Muscle layer of duodenum (tissue), 2 donors: Measurements from ENCODE around the gene PBRM1.
"Not testable (repeated sequence)": the region's sequence is repeated elsewhere in the genome, so short reads cannot be mapped to it uniquely, and the experiment has no call there.

Experiments used
- H3K27ac ChIP-seq: one replicate; pipeline ENCODE4 v1.7.0; 2013; ENCODE audit warnings: mild to moderate bottlenecking, low read length
- H3K27me3 ChIP-seq: one replicate; pipeline ENCODE4 v1.7.0; 2013; ENCODE audit warnings: low read depth, mild to moderate bottlenecking, control low read depth, low read length
- H3K36me3 ChIP-seq, 2 donors: one replicate each; pipeline ENCODE4 v1.7.0; 2013; ENCODE audit warnings: low read length in 2 of 2, control low read depth in 1 of 2, mild to moderate bottlenecking in 1 of 2; ENCODE audit not compliant: insufficient read depth in 2 of 2, control insufficient read depth in 1 of 2
- H3K4me1 ChIP-seq, 2 donors: one replicate each; pipeline ENCODE4 v1.7.0; 2013; ENCODE audit warnings: low read length in 2 of 2, mild to moderate bottlenecking in 2 of 2, control low read depth in 1 of 2, moderate library complexity in 1 of 2; ENCODE audit not compliant: insufficient read depth in 2 of 2, control insufficient read depth in 1 of 2
- H3K4me3 ChIP-seq, 2 donors: one replicate each; pipeline ENCODE4 v1.7.0; 2013; ENCODE audit warnings: low read length in 2 of 2, low read depth in 1 of 2, mild to moderate bottlenecking in 1 of 2
- H3K9me3 ChIP-seq, 2 donors: one replicate each; pipeline ENCODE4 v1.7.0; 2013; ENCODE audit warnings: low read length in 2 of 2, control low read depth in 1 of 2, mild to moderate bottlenecking in 1 of 2; ENCODE audit not compliant: control insufficient read depth in 1 of 2
- donor health status: healthy.

Gene PBRM1

DNA sequence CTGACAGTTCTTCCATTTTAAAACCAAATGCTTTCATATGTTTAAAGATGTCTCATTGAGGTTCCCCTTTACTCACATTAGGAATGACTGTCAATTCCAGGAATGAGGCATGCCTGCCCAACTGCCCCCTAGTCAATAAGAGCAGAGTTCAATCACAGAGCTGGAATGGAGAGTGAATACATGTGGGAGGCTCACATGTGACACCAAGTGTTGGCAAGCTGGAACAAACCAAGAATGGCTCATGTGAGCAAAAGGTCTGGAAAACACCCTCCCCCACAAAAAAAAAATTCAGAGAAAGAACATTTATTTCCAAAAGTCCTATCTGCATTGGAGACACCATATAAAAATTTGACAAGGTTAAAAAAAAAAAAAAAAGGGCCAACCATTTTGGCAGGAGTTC is 3.7 kb downstream of the PBRM1 start:
- peaks cover 4 to 23% of the 10 kb centered on the region in 2 donors for H3K4me1 ChIP-seq
- H3K4me3 ChIP-seq: no peak overlapping the region
- H3K27ac ChIP-seq: peak overlapping the region; percentile 40
- H3K9me3 ChIP-seq: no peaks in the 10 kb centered on the region
- H3K36me3 ChIP-seq: peaks cover 27 to 30% of the 10 kb centered on the region in 2 donors
- H3K27me3 ChIP-seq: no peaks in the 10 kb centered on the region

DNA sequence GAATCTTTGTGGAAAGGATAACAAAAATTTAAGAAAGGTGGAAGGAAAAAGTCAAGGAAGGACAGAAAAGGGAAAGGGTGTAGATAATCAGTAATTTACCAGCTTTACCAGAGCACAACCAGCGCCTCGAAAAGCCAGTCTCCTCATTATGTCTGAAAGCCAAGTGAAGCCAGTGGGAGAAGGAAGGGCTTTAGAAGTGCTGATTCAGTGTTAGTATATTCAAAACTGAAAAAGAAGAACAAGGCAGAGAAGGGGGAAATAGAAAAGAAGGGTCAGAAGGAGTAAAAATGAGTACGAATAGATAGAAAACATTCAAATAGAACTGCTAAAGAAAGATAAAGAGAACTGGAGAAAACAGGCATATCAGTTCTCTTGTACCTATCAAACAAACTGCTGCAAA is 4.1 kb downstream of the PBRM1 start:
- peak overlapping the region; percentile 40 for H3K27ac ChIP-seq
- H3K27me3 ChIP-seq: no peaks in the 10 kb centered on the region
- H3K9me3 ChIP-seq: no peaks in the 10 kb centered on the region
- H3K36me3 ChIP-seq: peaks cover 27 to 35% of the 10 kb centered on the region in 2 donors
- H3K4me3 ChIP-seq: no peak overlapping the region
- H3K4me1 ChIP-seq: peaks cover 4 to 19% of the 10 kb centered on the region in 2 donors

DNA sequence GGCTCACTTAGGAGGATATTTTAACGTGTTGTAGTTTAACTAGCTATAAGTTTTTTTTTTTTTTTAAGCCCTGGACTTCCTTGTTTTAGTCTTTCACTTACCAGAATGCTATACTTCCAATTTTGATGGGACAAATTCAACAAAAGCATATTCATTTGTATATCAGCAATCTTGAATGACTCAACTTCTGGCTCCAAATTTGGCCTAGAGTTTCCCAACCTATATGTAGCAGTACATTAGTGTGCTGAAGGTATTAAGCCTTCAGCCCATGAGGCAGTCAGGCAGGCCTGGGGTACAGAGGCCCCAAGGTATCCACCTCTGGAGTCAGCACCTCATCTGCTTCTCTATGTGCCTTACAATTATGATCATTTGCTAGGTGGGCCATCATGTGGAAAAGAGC is 5.9 kb downstream of the PBRM1 start:
- peaks cover 4 to 16% of the 10 kb centered on the region in 2 donors for H3K4me1 ChIP-seq
- H3K27ac ChIP-seq: peak overlapping the region; percentile 22
- no peaks in the 10 kb centered on the region for H3K27me3 ChIP-seq
- peaks cover 31 to 39% of the 10 kb centered on the region in 2 donors for H3K36me3 ChIP-seq
- no peaks in the 10 kb centered on the region for H3K9me3 ChIP-seq
- no peak overlapping the region for H3K4me3 ChIP-seq

DNA sequence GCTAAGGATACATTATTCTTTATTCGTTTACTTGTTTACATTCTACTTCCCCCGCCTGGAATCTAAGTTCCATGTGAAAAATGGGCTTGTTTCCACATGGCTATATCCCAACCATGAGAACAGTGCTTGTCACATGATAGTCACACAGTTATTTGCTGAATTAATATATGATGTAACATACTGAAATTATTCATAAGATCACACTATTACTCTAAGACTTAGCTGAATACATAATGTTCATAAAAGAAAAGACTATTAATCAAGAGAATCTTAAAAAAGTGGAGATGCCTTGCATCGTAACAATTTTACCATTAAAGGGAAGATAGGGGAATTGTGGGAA is 6.5 kb downstream of the PBRM1 start:
- Histone ChIP-seq H3K9me3 (no peaks in the 10 kb centered on the region), H3K27me3 (no peaks in the 10 kb centered on the region), H3K36me3 (peaks cover 31 to 39% of the 10 kb centered on the region in 2 donors), H3K27ac (no peak overlapping the region), H3K4me1 (peaks cover 0 to 9% of the 10 kb centered on the region in 2 donors), H3K4me3 (no peak overlapping the region)

DNA sequence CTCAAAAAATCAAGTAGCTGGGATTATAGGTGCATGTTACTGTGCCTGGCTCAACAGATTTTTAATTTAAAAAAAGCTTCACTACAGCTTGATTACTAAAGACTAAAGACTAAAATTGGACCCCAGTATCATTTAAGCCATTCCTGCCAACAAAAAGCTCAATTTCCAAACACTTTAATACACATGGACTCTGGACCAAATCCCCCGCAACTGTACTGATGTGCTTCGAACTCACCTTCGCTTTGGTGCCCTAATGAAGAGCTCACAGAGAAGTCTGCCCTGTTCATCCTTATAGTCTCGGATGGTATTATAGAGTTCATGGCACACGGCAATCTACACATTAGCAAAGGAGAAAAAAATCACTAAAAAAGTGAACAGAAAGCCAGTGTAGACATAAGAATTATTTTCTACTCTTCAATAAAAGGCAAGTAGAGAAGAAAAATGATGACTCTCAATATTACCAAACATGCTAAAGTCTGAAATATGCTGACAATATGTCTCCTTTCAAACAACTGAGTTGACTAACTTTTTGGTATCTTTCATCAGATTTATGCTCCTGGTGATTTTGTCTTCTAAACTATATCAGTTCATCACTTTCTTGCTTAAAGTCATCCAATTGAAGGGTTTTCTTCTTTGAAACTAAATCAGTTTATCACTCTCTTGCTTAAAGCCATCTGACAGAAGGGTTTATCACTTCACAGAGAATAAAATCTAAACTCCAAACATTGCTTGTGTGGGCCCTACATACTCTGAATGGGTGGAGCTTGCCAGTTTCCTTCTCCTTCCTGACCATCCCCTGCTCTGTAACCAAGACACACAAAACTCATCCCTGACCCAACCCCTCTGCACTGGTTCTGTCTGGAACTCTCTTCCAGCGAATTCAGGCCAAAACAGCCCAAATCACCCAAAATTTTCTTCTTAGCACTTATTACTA is 7.2 kb downstream of the PBRM1 start:
- peaks cover 31 to 39% of the 10 kb centered on the region in 2 donors for H3K36me3 ChIP-seq
- no peak overlapping the region for H3K27ac ChIP-seq

DNA sequence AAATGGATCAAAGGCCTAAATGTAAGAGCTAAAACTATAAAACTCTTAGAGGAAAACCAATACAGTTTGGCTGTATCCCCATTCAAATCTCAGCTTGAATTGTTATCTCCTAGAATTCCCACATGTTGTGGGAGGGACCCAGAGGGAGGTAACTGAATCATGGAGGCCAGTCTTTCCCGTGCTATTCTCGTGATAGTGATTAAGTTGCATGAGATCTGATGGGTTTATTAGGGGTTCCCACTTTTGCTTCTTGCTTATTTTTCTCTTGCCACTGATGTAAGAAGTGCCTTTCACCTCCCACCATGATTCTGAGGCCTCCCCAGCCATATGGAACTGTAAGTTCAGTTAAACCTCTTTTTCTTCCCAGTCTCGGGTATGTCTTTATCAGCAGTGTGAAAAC is 9.5 kb downstream of the PBRM1 start:
- H3K9me3 ChIP-seq, H3K27me3 ChIP-seq, H3K27ac ChIP-seq, H3K4me1 ChIP-seq, H3K4me3 ChIP-seq: not testable (repeated sequence)
- H3K36me3 ChIP-seq: peaks cover 31 to 41% of the 10 kb centered on the region in 2 donors

More for the DNA sequence above, 7.2 kb downstream of the PBRM1 start:
- Histone ChIP-seq H3K27me3 (no peaks in the 10 kb centered on the region), H3K9me3 (no peaks in the 10 kb centered on the region), H3K4me1 (peaks cover 0 to 3% of the 10 kb centered on the region in 2 donors), H3K4me3 (no peak overlapping the region)

DNA sequence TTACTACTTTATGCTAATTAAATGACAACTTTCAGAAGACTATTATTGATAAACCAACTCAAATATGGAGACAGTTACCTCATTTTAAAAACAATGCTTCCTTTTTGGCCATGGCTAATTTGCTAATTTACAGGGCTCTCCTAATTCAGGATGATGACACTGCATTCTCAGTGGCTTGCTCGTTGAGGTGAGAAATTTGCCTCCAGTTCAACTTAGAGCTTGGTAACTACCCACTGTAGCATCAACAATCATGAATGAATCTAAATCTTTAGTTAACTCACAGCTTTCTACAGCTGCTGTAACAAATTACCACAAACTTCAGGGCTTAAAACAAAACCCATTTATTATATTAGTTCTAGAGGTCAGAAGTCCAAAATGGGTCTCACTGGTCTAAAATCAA is 14.0 kb downstream of the PBRM1 start:
- Histone ChIP-seq H3K4me3 (no peak overlapping the region), H3K9me3 (no peaks in the 10 kb centered on the region), H3K27me3 (no peaks in the 10 kb centered on the region), H3K27ac (peak overlapping the region; percentile 48), H3K4me1 (peaks cover 0 to 11% of the 10 kb centered on the region in 2 donors), H3K36me3 (peaks cover 8 to 26% of the 10 kb centered on the region in 2 donors)

DNA sequence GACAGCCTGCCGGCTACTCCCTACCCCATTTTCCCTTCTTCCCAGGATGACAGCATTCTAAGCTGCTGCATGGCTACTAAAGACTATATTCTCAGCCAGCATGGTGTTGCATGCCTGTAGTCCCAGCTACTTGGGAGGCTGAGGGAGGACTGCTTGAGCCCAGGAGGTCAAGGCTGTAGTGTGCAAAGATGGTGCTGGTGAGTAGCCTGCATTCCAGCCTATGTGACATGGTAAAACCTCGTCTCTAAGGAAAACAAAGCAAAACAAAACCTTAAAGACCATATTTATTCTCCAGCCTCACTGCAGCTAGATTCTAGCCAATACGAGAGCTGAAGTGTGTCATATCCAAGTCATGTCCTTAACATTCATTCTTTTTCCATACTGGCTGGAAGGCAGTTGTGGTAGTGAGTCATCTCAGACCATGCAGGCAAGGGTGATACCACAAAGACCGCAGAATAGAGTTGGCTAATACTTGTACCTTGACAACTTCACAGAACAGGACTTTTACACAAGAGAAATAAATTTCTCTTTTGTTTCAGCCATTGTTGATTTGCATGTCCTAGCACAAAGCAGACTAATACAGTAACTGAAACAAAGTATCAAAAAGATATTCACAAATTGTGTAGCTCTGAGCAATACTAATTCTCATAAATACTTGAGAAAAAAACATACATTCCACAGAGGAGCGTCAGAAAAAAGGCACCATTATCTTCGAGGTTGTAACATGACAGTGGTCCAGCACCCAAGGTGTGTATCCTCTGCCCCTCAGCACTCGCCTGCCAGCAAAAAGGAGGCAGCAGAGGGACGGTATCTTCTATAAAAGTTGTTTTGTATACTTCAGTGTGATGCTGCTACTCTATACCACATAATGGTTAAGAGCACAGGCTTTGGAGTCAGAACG is 14.8 kb downstream of the PBRM1 start:
- Histone ChIP-seq H3K27ac (peak overlapping the region; percentile 67), H3K36me3 (peaks cover 8 to 28% of the 10 kb centered on the region in 2 donors), H3K4me3 (no peak overlapping the region), H3K27me3 (no peaks in the 10 kb centered on the region), H3K4me1 (peaks cover 0 to 11% of the 10 kb centered on the region in 2 donors), H3K9me3 (no peaks in the 10 kb centered on the region)

DNA sequence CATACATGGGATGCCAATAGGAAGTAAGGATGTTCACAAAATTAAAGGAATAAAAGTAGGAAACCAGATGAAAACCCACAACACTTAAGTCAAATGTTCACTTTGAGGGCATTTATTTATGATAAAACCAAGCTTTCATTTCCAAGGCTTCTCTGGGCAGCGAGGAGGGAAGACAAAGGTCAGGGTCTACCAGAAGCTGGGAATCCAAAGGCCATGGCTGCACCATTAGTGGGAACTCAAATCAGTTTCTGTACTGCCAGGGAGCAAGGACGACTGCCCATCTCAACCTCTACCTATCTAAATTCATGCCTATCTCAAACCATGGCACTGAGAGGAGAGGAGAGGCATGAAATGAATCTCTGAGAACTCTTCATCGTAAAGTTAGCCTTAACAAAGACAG is 22.6 kb downstream of the PBRM1 start:
- H3K4me3 ChIP-seq: no peak overlapping the region
- no peak overlapping the region for H3K27ac ChIP-seq
- no peaks in the 10 kb centered on the region for H3K4me1 ChIP-seq
- no peaks in the 10 kb centered on the region for H3K27me3 ChIP-seq
- H3K9me3 ChIP-seq: no peaks in the 10 kb centered on the region
- H3K36me3 ChIP-seq: peaks cover 22 to 43% of the 10 kb centered on the region in 2 donors

DNA sequence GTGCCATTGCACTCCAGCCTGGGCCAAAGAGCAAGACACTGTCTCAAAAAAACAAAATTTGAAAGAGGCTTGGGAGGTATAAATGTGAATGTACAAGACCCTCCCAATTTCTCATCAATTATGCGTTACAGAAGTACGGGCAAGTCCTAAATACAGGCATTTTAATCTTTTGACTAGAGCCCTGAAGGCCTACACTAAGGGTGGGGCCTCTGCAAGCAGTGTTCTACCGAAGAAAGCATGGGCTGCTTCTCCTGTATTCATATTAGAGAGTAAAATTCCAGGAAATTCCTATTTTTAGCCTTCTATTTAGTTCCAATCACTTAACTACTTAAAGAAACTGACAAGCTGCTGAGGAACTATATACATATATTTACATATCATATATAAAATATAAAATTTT is 25.7 kb downstream of the PBRM1 start:
- H3K4me3 ChIP-seq: no peak overlapping the region
- no peaks in the 10 kb centered on the region for H3K4me1 ChIP-seq
- H3K36me3 ChIP-seq: peaks cover 33 to 51% of the 10 kb centered on the region in 2 donors

DNA sequence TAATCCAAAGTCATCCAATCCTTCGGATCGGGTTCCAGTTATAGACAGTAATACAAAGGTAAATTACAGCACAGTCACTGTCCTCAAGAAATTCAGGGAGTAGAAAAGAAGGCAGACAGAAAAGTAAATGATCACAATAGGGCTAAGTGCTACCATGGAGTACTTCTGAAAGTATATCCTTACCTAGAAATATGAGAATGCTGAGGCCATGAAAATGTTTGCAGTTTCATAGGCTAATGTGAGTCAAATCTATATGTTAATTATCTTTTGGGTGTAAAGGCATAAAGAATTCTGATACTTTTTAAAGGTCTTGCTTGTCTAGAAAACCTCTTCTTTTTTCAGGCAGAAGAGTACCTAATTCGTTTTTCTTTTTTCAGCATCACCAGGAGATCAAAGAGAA is 29.8 kb downstream of the PBRM1 start:
- H3K9me3 ChIP-seq: no peaks in the 10 kb centered on the region
- H3K4me1 ChIP-seq: no peaks in the 10 kb centered on the region
- no peaks in the 10 kb centered on the region for H3K27me3 ChIP-seq
- peaks cover 33 to 64% of the 10 kb centered on the region in 2 donors for H3K36me3 ChIP-seq
- no peak overlapping the region for H3K4me3 ChIP-seq
- H3K27ac ChIP-seq: no peak overlapping the region

More for the DNA sequence above, 25.7 kb downstream of the PBRM1 start:
- Histone ChIP-seq H3K27ac (no peak overlapping the region), H3K9me3 (no peaks in the 10 kb centered on the region), H3K27me3 (no peaks in the 10 kb centered on the region)
